Measurements from ENCODE around the gene WDR19.

DNA sequence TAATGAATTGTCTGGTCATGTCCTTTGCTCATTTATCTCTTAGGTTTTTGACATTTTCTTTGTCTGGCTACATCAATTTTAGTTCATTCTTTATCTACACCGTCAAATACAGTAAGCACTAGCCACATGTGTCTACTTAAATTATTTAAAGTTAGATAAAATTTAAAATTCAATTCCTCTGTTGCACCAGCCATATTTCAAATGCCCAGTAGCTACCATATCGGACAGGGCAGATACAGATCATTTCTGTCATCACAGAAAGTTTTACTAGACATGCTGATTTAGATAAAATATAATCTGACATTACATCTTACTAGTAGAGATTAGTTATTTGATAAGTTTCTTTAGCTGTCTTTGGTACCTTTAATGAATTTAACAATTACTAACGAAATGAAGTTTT lies 61.1 kb downstream of the WDR19 start:
- TF ChIP-seq, protein P1, sequence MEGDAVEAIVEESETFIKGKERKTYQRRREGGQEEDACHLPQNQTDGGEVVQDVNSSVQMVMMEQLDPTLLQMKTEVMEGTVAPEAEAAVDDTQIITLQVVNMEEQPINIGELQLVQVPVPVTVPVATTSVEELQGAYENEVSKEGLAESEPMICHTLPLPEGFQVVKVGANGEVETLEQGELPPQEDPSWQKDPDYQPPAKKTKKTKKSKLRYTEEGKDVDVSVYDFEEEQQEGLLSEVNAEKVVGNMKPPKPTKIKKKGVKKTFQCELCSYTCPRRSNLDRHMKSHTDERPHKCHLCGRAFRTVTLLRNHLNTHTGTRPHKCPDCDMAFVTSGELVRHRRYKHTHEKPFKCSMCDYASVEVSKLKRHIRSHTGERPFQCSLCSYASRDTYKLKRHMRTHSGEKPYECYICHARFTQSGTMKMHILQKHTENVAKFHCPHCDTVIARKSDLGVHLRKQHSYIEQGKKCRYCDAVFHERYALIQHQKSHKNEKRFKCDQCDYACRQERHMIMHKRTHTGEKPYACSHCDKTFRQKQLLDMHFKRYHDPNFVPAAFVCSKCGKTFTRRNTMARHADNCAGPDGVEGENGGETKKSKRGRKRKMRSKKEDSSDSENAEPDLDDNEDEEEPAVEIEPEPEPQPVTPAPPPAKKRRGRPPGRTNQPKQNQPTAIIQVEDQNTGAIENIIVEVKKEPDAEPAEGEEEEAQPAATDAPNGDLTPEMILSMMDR (IDR thresholded peaks at IDR 0.05) = no peak
- TF ChIP-seq EP300 (IDR thresholded peaks at IDR 0.05) = no peak
- TF ChIP-seq POLR2A (IDR thresholded peaks at IDR 0.05) = no peak

Data from tibial nerve (tissue), 4 donors.